ENCODE measurements around the gene RBM20.
"Not testable (repeated sequence)": the region's sequence is repeated elsewhere in the genome, so short reads cannot be mapped to it uniquely, and the experiment has no call there.

RBM20 gene

GRCh38 chr10:110744782-110745181, 100.6 kb downstream of the RBM20 start:
- DNase-seq = no peak

- peak; percentile 52 for DNase-seq
Measured at GRCh38 chr10:110746254-110746826, 102.2 kb downstream of the RBM20 start.

- no peak for DNase-seq
Measured at GRCh38 chr10:110746969-110747608, 103.0 kb downstream of the RBM20 start.

- DNase-seq = no peak
Measured at GRCh38 chr10:110747609-110748464, 103.7 kb downstream of the RBM20 start.

DNA sequence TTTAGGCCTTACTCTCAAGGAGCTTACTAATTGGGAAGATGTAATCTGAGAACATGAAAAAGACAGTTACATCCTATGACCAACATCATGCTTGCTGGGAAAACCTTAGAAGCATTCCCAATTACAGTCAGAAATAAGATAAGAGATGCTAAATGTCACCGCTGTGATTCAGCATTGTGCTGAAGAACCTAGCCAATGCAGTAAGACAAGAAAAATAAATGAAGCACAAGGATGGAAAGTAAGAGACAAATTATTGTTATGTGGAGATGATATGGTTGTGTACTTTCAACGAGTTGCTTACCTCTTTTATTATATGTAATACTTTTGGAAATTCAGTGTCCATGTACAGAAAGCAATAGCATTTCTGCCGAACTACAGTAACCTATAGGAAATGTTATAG, 104.8 kb downstream of the RBM20 start:
- no peak for DNase-seq

DNA sequence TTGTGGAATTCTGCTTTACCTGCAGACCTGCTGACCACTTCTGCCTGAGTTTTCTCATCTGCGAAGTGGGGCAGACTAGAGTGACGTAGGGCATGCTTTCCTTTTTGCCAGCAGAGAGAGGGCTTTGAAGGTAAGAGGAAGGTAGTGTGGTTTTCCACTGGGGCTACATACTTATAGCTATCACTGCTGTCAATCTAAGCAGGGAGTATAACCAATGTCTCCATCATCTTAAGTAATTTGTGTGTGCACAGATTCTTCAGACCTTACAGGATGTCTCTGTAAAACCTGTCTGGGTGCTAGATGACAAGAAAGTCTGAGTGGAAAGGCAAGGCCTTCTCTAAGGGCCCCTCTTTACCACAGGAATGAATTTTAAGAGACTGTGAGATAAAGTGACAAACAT, 106.8 kb downstream of the RBM20 start:
- no peak for DNase-seq

DNA sequence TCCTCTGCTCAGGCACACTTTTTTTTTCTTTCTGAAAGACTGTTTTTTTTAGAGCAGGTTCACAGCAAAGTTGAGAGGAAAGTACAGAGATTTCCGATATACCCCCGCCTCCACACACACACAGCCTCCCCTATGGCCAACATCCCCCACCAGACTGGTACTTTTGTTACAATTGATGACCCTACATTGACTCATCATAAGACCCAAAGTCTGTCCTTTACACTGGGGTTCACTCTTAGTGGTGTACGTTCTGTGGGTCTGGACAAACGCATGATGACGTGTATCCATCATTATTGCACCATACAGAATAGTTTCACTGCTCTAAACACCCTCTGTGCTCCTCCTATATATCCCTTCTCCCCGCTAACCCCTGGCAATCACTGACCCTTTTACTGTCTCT, 107.7 kb downstream of the RBM20 start:
- DNase-seq = no peak

GRCh38 chr10:110753462-110753861, 109.3 kb downstream of the RBM20 start:
- no peak for DNase-seq

DNA sequence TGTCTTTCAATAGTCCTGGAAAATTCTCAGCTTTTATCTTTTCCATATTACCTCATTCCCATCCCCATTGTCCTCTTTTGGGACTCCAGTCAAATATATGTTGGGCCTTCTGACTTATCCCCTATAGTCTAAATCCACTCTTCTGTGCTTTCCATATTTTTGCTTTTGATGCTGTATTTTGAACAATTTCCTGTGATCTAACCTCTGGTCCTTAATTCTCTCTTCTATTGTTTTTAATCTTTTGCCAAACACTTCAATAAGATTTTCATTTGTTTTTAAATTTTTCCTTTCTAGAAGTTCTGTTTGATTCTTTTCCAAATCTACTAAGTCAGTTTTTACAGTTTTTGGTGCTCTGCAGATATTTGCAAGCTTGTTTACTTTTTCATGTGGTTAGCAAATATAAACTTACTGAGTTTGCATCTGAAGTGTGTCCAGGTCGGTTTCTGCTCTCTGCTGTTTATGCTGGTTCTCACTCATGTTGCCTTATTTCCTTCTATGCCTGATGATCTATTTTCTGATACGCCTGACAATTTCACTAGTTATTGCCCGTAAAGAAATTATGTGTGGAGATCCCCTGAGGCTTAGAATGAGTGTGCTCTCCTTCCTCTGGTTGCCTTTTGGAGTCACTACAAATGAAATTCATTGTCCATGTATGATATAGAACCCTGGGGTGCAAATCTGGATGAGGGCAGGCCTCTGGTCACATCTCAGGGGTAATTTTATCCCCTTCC, 110.4 kb downstream of the RBM20 start:
- no peak for DNase-seq

GRCh38 chr10:110755781-110756180, 111.6 kb downstream of the RBM20 start:
- DNase-seq = no peak

DNA sequence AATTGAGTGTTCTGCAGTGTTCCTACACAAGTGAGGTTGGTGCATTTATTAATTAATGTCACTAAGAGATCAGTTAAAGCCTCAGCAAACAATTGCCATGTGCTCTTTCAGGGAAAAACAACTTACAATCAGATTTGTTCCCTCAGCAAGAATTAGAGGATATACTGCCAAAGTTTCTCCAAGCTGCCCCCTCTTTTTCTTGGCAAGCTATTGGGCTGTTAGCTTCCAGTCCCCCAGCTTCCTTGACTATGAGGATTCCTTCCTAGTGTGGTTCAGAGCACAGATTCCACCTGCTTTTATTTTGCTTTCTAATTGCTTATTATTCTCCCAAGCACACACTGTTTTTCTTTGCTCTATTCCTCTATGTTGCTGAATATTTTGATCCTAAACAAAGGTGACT, 112.7 kb downstream of the RBM20 start:
- DNase-seq = peak; percentile 43

DNA sequence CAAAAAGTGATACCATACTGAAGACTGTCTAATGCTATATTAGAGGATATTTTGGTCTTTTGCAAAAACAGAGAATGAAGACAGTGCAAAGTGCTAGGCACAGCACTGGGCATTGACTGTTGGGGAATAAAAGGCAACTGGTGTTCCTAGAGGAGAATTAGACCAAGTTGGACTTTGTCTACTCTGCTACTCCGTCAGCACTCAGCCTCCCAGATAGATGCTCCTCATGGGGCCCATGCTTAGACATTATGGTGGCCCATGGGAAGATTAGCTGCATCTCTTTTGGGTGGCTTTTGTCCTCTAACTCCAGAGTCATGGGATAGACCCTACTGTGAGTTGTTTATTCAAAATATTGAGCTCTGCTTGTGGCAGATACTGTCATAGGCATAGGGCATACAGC, 113.5 kb downstream of the RBM20 start:
- DNase-seq = no peak

DNA sequence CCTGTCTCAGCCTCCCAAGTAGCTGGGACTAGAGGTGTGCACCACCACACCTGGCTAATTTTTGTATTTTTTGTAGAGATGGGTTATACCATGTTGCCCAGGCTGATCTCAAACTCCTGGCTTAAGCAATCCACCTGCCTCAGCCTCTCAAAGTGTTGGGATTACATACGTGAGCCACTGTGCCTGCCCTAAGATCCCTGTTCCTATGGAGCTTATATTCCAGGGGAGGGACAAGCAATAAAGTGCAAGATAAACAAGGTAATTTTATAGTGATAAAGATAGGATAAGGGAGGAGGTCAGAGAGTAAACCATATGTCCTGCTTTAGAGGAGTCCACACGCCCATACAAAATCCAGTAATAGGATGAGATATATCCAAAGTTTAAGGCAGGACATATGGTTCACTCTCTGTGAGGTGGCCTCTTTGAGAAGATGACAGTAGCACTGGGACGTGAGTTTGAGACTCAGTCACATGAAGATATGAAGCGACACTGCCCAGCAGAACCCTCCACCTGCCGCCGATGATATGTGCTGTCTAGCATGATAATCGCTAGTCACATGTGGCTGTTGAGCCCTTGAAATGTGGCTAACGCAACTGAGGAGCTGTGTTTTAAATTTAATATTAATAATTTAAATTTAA, 114.1 kb downstream of the RBM20 start:
- no peak for DNase-seq

DNA sequence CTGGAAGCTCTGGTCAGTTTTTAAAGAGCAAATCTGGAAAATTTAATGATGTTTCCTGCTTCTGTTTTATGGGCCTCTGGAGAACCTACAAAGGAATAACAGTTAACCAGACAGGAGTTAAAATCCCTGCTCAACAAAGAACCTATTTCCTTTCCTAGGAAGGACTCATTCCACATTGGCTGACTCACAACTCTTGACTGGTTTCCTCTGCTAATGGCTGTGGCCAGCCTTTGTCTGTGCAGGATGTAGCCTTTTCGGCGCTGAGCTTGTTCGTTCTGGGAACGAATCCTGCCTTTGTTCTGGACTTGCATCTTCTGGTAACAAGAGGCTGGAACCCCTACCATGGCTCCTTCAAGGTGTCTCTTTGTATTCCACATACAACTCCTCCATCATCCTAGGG, 114.8 kb downstream of the RBM20 start:
- DNase-seq = no peak

DNA sequence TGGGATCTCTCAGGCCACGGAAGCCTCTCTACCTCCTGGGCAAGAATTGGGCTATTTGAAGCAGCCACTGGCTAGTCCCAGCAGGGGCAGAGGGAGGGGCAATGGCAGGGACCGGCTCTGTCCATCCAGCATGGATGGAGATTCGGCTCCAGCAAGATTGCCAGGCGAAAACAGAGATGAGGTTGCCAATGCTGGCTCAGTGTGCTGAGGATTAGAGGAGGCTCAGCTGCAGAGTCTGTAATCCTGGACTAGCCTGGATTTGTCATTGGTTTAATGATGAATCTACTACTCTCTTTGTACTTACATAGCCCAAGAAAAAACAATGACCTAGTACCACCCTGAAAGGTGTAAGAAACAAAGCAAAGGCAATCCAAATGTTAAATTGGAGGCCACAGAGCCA, 115.4 kb downstream of the RBM20 start:
- peak; percentile 2 for DNase-seq

DNA sequence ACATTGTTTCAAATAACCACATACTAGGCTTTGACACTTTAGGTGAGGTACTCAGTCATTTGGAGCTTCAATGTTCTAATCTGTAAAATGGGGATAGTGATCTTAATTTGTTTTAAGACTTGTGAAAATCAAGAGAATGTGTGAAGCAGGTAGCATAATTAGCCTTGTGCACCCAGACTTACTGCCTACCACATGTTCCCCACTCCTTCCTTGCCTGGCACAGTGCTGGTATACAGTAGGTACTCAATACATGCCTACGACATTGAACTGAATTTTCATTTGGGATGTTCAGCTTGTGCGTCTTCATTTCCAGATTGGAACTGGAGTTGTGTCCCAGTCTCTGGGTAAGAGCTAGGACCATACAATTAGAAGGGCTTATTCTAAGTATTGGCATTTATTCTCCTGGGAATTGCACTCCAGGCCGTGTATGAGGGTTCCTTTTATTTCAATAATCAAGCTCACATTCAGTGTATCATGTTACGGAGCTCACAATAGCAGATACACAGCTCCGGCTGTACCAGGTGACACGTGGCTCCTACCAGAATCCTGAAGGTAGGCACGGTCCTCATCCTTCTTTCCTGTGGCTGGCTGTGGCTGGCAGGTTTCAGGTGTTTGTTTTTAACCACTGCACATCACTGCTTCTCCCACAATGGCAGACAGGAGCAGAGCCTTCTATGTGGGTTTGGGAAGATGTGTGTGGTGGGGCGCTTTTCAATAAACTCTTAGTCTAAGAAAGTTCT, 118.1 kb downstream of the RBM20 start:
- no peak for DNase-seq

GRCh38 chr10:110762849-110763211, 118.7 kb downstream of the RBM20 start:
- no peak for DNase-seq

GRCh38 chr10:110764378-110764777, 120.2 kb downstream of the RBM20 start:
- no peak for DNase-seq

GRCh38 chr10:110764793-110765512, 120.8 kb downstream of the RBM20 start:
- no peak for DNase-seq

DNA sequence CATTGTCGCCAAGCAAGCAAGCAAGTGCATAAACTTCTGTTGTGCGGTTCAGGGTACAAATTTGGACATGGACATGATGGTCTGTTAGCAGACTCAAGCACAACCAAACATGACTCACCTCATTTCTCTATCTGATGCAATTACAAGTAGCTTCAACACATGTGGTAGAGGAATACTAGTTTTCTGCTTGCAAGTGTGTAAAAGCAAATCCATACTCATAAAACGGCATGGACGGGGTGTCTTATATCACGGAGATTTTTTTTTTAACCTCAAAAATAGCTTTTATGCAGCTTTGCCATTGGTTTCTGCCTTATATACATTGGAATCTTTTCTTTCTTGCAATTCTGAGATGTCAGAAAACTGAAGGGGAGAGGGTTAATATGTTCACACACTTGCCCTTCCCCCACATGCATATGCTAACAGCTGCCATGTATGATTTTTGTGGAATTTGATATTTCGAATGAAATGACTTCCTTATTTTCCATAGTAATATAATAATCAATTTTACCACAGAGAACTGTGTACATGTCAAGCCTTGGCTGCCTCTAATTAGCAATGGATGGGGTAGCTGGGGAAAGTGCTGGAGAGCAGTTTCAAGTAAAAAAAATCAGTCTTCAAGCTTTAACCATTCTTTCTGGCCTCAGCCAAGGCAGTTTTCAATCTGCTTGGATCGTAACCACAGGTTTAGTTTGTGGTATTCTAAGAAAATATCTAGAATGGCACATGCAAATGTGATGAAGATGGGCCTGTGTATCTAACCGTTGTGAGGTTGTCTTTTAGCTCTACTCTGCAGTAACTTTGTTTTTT, 121.6 kb downstream of the RBM20 start:
- DNase-seq = no peak

GRCh38 chr10:110767601-110768000, 123.5 kb downstream of the RBM20 start:
- not testable (repeated sequence) for DNase-seq

Data from midbrain (tissue), 1 donor.